CD4-positive, alpha-beta T cell treated with Interleukin-4 for 1 hour (primary cell): ENCODE measurements around the gene IGF2R.
"Not testable (repeated sequence)": the region's sequence is repeated elsewhere in the genome, so short reads cannot be mapped to it uniquely, and the experiment has no call there.

Experiments used
- DNase-seq, 2 donors: peaks; one replicate each; pipeline ENCODE4 v3.0.0-alpha.2; 2020 to 2022

IGF2R gene

GRCh38 chr6:159997498-159998101 is 28.7 kb downstream of the IGF2R start:
- DNase-seq: no peak

- DNase-seq: no peak
Measured at GRCh38 chr6:159998538-159998937, 29.7 kb downstream of the IGF2R start.

GRCh38 chr6:159999240-159999671 is 30.4 kb downstream of the IGF2R start:
- DNase-seq: no peak

GRCh38 chr6:160000280-160000704 is 31.4 kb downstream of the IGF2R start:
- DNase-seq: no peak

- not testable (repeated sequence) for DNase-seq
Measured at GRCh38 chr6:160000893-160001427, 32.1 kb downstream of the IGF2R start.

GRCh38 chr6:160002882-160003281 is 34.0 kb downstream of the IGF2R start:
- no peak for DNase-seq

- no peak for DNase-seq
Measured at GRCh38 chr6:160004018-160004417, 35.1 kb downstream of the IGF2R start.

- no peak for DNase-seq
Measured at GRCh38 chr6:160004419-160005175, 35.7 kb downstream of the IGF2R start.

GRCh38 chr6:160005211-160005610 is 36.3 kb downstream of the IGF2R start:
- DNase-seq: no peak

- DNase-seq: no peak
Measured at GRCh38 chr6:160005861-160006540, 37.1 kb downstream of the IGF2R start.

GRCh38 chr6:160007145-160007544 is 38.3 kb downstream of the IGF2R start:
- no peak for DNase-seq

GRCh38 chr6:160007611-160008010 is 38.7 kb downstream of the IGF2R start:
- DNase-seq: no peak

- DNase-seq: no peak
Measured at GRCh38 chr6:160010067-160010466, 41.2 kb downstream of the IGF2R start.

GRCh38 chr6:160013987-160014868 is 45.3 kb downstream of the IGF2R start:
- peak in 1 of 2 donors; percentile 36 for DNase-seq

GRCh38 chr6:160014869-160015182 is 45.9 kb downstream of the IGF2R start:
- no peak for DNase-seq

GRCh38 chr6:160015778-160016684 is 47.1 kb downstream of the IGF2R start:
- peak in 1 of 2 donors; percentile 39 for DNase-seq

GRCh38 chr6:160022101-160022500 is 53.2 kb downstream of the IGF2R start:
- no peak for DNase-seq

GRCh38 chr6:160022793-160023192 is 53.9 kb downstream of the IGF2R start:
- no peak for DNase-seq

GRCh38 chr6:160024152-160024551 is 55.3 kb downstream of the IGF2R start:
- DNase-seq: no peak

- no peak for DNase-seq
Measured at GRCh38 chr6:160027076-160027475, 58.2 kb downstream of the IGF2R start.

- DNase-seq: no peak
Measured at GRCh38 chr6:160027931-160028330, 59.0 kb downstream of the IGF2R start.
